Peyer's patch (tissue), 4 donors: ENCODE data around the gene BMP5. TPM values are rescaled to one million over a fixed set of nuclear protein-coding genes. Genes with fewer than 3 reads are reported as not detected.

Experiments used
- DNase-seq, 3 donors: peaks; one replicate each; pipeline ENCODE4 v3.0.0-alpha.2; 2017 to 2019
- H3K27ac ChIP-seq, 4 donors: fragments of 200-600 bp; sonication (generic); one replicate each; pipeline ENCODE4 v1.5.1; 2016 to 2019
- H3K27me3 ChIP-seq, 2 donors: fragments of 200-600 bp; sonication (generic); one replicate each; pipeline ENCODE4 v1.5.1; 2019
- H3K36me3 ChIP-seq, 3 donors: fragments of 200-600 bp; sonication (generic); one replicate each; pipeline ENCODE4 v1.5.1; 2016 to 2019
- H3K4me1 ChIP-seq, 4 donors: fragments of 200-600 bp; sonication (generic); one replicate each; pipeline ENCODE4 v1.5.1; 2016 to 2019
- H3K4me3 ChIP-seq, 4 donors: fragments of 200-600 bp; sonication (generic); 1 replicate in 3 of 4; 2 replicates in 1 of 4; pipeline ENCODE4 v1.5.1; 2016 to 2019; ENCODE audit warnings: mild to moderate bottlenecking in 1 of 4
- H3K9me3 ChIP-seq, 4 donors: fragments of 200-600 bp; sonication (generic); one replicate each; pipeline ENCODE4 v1.5.1; 2016 to 2019; ENCODE audit warnings: mild to moderate bottlenecking in 1 of 4
- POLR2A ChIP-seq, 2 donors: fragments of 450-650 bp; IDR thresholded peaks; one replicate each; pipeline ENCODE4 v1.5.1; 2017; ENCODE audit warnings: antibody characterized with exemption in 2 of 2, mild to moderate bottlenecking in 2 of 2, moderate library complexity in 2 of 2
- total RNA-seq, 4 donors: library from RNA; depleted of rRNA; stranded (reverse); fragments of >200 nt; gene quantifications; one replicate each; pipeline ENCODE4 v1.1.0, GENCODE V29; 2016
- TF ChIP-seq, protein P1 (sequence below), 6 experiments: fragments of 450-650 bp in 4 of 6; fragments of 200-600 bp in 2 of 6; sonication (generic) in 1 of 6; IDR thresholded peaks; one replicate each; pipeline ENCODE4 v1.5.1; 2017 to 2019; ENCODE audit warnings: antibody characterized with exemption in 6 of 6, mild to moderate bottlenecking in 3 of 6, moderate library complexity in 1 of 6

Gene BMP5
- total RNA-seq, 4 donors from 2014 or later = 3.7 to 50.3 (median 5.4) TPM

- DNase-seq = no peak
- Histone ChIP-seq H3K27ac (no peak overlapping the region), H3K9me3 (no peaks in the 10 kb centered on the region), H3K27me3 (no peaks in the 10 kb centered on the region), H3K4me3 (no peak overlapping the region), H3K4me1 (no peaks in the 10 kb centered on the region), H3K36me3 (no peaks in the 10 kb centered on the region)
- TF ChIP-seq POLR2A (IDR thresholded peaks at IDR 0.05) = no peak
- TF ChIP-seq, protein P1, sequence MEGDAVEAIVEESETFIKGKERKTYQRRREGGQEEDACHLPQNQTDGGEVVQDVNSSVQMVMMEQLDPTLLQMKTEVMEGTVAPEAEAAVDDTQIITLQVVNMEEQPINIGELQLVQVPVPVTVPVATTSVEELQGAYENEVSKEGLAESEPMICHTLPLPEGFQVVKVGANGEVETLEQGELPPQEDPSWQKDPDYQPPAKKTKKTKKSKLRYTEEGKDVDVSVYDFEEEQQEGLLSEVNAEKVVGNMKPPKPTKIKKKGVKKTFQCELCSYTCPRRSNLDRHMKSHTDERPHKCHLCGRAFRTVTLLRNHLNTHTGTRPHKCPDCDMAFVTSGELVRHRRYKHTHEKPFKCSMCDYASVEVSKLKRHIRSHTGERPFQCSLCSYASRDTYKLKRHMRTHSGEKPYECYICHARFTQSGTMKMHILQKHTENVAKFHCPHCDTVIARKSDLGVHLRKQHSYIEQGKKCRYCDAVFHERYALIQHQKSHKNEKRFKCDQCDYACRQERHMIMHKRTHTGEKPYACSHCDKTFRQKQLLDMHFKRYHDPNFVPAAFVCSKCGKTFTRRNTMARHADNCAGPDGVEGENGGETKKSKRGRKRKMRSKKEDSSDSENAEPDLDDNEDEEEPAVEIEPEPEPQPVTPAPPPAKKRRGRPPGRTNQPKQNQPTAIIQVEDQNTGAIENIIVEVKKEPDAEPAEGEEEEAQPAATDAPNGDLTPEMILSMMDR (IDR thresholded peaks at IDR 0.05) = no peak
These were observed 93.1 kb downstream of the BMP5 start for GRCh38 chr6:55782275-55782674.

DNA sequence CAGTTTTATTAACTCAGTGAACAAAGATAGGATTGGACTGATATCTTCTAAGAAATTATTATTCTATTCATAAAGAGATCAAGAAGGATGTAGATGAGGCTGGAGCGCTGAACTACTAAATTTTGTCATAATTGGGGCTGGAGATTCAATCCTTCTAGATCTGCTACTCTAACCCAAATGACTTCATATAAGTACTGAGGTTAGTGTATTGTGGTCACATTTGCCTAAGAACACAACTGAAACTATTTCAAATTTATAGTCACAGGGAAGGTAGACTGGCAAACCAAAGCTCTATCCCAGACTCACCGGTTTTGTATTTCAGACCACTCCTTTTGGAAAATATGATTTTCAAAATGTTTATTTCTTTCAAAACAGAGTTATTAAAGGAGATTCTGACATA is 96.7 kb downstream of the BMP5 start:
- H3K36me3 ChIP-seq = no peaks in the 10 kb centered on the region
- no peak for DNase-seq
- H3K9me3 ChIP-seq = no peaks in the 10 kb centered on the region
- no peak for TF ChIP-seq POLR2A (IDR thresholded peaks at IDR 0.05)
- TF ChIP-seq, protein P1 (IDR thresholded peaks at IDR 0.05) = no peak
- H3K4me1 ChIP-seq = no peaks in the 10 kb centered on the region
- H3K4me3 ChIP-seq = no peak overlapping the region
- no peaks in the 10 kb centered on the region for H3K27me3 ChIP-seq
- H3K27ac ChIP-seq = no peak overlapping the region

DNA sequence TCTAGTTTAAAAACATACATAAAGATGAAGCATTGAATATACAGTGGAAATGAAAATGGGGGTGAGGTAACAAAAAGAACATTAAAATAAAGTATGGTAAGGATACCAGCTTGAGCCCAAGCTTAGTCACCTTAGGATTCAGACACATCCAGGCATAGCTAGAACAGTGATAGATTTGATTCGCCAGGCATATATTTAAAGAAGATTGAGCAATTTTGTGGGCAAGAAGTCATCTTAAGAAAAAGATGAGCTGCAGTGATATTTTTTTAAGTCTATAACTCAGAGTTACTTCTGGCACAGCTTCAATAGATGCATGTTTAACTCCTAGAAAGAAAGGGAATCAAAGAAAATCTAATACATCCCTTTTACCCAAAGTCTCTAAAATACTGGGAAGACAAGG is 97.9 kb downstream of the BMP5 start:
- Histone ChIP-seq H3K36me3 (no peaks in the 10 kb centered on the region), H3K4me1 (no peaks in the 10 kb centered on the region), H3K9me3 (no peaks in the 10 kb centered on the region), H3K27ac (no peak overlapping the region), H3K4me3 (no peak overlapping the region), H3K27me3 (no peaks in the 10 kb centered on the region)
- no peak for TF ChIP-seq POLR2A (IDR thresholded peaks at IDR 0.05)
- TF ChIP-seq, protein P1 (IDR thresholded peaks at IDR 0.05) = no peak
- no peak for DNase-seq

GRCh38 chr6:55776113-55776512 is 99.3 kb downstream of the BMP5 start:
- Histone ChIP-seq H3K36me3 (no peaks in the 10 kb centered on the region), H3K27ac (no peak overlapping the region), H3K4me1 (no peaks in the 10 kb centered on the region), H3K4me3 (no peak overlapping the region), H3K27me3 (no peaks in the 10 kb centered on the region), H3K9me3 (no peaks in the 10 kb centered on the region)
- TF ChIP-seq, protein P1 (IDR thresholded peaks at IDR 0.05) = no peak
- TF ChIP-seq POLR2A (IDR thresholded peaks at IDR 0.05) = no peak
- DNase-seq = no peak

GRCh38 chr6:55775029-55775318 is 100.4 kb downstream of the BMP5 start:
- Histone ChIP-seq H3K4me1 (no peaks in the 10 kb centered on the region), H3K4me3 (no peak overlapping the region), H3K36me3 (no peaks in the 10 kb centered on the region), H3K27ac (no peak overlapping the region), H3K9me3 (no peaks in the 10 kb centered on the region), H3K27me3 (no peaks in the 10 kb centered on the region)
- no peak for DNase-seq
- no peak for TF ChIP-seq POLR2A (IDR thresholded peaks at IDR 0.05)
- TF ChIP-seq, protein P1 (IDR thresholded peaks at IDR 0.05) = no peak

DNA sequence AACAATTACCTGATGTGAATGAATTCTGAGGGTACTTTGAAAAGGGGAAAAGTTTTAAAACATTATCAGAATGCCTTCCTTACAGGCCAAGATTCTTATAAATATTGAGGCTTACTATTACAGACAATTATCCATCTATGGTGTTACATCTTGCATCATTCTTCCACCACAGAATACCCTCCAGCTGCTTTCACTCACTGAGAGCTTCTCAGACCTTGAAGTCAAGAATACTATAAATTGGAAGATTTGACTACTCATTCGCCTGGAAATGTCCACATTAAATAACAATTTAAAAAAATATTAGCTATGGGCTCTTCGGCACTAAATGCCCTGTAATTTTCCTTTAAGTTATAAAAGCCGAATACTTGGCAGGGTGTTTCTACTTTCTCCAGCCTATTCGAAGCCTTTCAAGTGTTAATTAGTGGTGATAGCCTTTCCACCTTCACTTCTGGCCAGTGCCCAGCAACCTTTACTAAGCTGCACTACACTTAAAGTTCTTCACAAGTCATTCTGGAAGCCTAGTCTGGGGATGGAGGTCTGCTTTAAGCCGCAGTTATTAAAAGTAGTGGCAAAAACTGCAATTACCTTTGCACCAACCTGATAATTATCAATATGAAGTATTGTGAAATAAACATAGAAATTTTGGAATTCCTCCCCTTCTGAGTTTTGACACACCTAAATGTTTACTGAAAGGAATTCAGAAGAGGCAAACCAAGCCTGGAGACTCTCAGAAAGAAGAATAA is 100.9 kb downstream of the BMP5 start:
- Histone ChIP-seq H3K36me3 (no peaks in the 10 kb centered on the region), H3K9me3 (no peaks in the 10 kb centered on the region)

More for the DNA sequence above, 100.9 kb downstream of the BMP5 start:
- H3K4me3 ChIP-seq = no peak overlapping the region
- H3K27ac ChIP-seq = no peak overlapping the region
- no peak for TF ChIP-seq POLR2A (IDR thresholded peaks at IDR 0.05)
- TF ChIP-seq, protein P1 (IDR thresholded peaks at IDR 0.05) = no peak
- H3K27me3 ChIP-seq = no peaks in the 10 kb centered on the region
- no peaks in the 10 kb centered on the region for H3K4me1 ChIP-seq
- DNase-seq = no peak
